Measurements from ENCODE around the gene SYK.

DNA sequence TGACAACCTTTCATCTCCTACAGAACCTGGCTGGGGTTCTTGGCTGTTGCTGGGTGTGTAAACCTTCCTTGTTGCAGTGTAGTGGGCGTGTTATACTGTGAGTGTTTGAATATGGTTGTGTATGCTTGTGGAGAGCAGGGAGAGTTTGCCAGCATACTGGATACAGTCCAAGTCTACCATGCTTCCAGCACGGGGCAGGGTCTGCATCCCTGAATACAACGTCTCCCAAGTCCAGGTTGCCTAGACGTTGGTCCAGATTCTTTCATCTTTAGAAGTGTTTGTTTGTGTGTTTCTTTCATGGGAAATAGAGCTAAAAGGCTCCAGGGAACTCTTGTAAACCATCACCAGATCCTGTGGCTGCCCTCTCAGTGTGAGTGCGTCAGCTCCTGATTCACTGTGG is 46.4 kb downstream of the SYK start:
- TF ChIP-seq EZH2 (IDR thresholded peaks at IDR 0.05; ENCODE audit: insufficient read depth, low read length): no peak
- no peak for TF ChIP-seq CTCF (IDR thresholded peaks at IDR 0.05; ENCODE audit: insufficient read depth, low read depth, low read length)
